Naive thymus-derived CD4-positive, alpha-beta T cell (primary cell): Measurements from ENCODE around the gene COL23A1. TPM values are rescaled to one million over a fixed set of nuclear protein-coding genes. Genes with fewer than 3 reads are reported as not detected.
"Not testable (repeated sequence)": the region's sequence is repeated elsewhere in the genome, so short reads cannot be mapped to it uniquely, and the experiment has no call there.

Experiments used
- ATAC-seq: fragments of 150-1000 bp; cut with Tn5 transposase; 2 replicates; pipeline ENCODE4 v1.10.0; 2021; ENCODE audit warnings: mild to moderate bottlenecking, moderate library complexity
- CTCF ChIA-PET: fragments of 350-600 bp; sonication (Branson Sonifier 250); formaldehyde crosslinking; loops from one replicate; lab custom pipeline; 2021; ENCODE audit warnings: antibody characterized with exemption; lab: Charles Lee
- POLR2A ChIA-PET: fragments of 350-600 bp; sonication (Branson Sonifier 250); formaldehyde crosslinking; loops from one replicate; lab custom pipeline; 2021; ENCODE audit warnings: antibody characterized with exemption, inconsistent platforms; lab: Charles Lee
- DNase-seq, 9 donors: peaks; one replicate each; pipeline versions ENCODE4 v3.0.0 to v3.0.0-alpha.2; 2020 to 2022; ENCODE audit warnings: mixed read lengths in 1 of 9
- H3K27ac ChIP-seq: one replicate; pipeline ENCODE4 v1.7.0; 2013; ENCODE audit warnings: mild to moderate bottlenecking, low read depth, low read length, moderate library complexity
- H3K27me3 ChIP-seq, 2 donors: one replicate each; pipeline ENCODE4 v1.7.0; 2013; ENCODE audit warnings: low read length in 2 of 2, mild to moderate bottlenecking in 2 of 2, moderate library complexity in 2 of 2; ENCODE audit not compliant: control insufficient read depth in 2 of 2, insufficient read depth in 2 of 2
- H3K36me3 ChIP-seq, 3 experiments: 1 replicate in 2 of 3; 2 replicates in 1 of 3; pipeline ENCODE4 v1.7.0; 2013; ENCODE audit warnings: low read length in 3 of 3, mild to moderate bottlenecking in 3 of 3, moderate library complexity in 1 of 3; ENCODE audit not compliant: insufficient read depth in 3 of 3, control insufficient read depth in 2 of 3
- H3K4me1 ChIP-seq, 2 donors: one replicate each; pipeline ENCODE4 v1.7.0; 2013; ENCODE audit warnings: low read length in 2 of 2, mild to moderate bottlenecking in 2 of 2, moderate library complexity in 1 of 2; ENCODE audit not compliant: control insufficient read depth in 2 of 2, insufficient read depth in 2 of 2
- H3K4me3 ChIP-seq: 2 replicates; pipeline ENCODE4 v1.7.0; 2013; ENCODE audit warnings: mild to moderate bottlenecking, low read length
- H3K9me3 ChIP-seq, 3 experiments: 1 replicate in 2 of 3; 2 replicates in 1 of 3; pipeline ENCODE4 v1.7.0; 2013; ENCODE audit warnings: low read length in 3 of 3; ENCODE audit not compliant: control insufficient read depth in 2 of 3
- H3K27ac Mint-ChIP-seq, 9 donors: one replicate each; pipeline ENCODE4 v1.8.0; 2020 to 2022; ENCODE audit warnings: mixed read lengths in 9 of 9, mild to moderate bottlenecking in 8 of 9, moderate library complexity in 5 of 9, inconsistent platforms in 2 of 9
- H3K27me3 Mint-ChIP-seq, 5 donors: one replicate each; pipeline ENCODE4 v1.8.0; 2021 to 2022; ENCODE audit warnings: mixed read lengths in 5 of 5, mild to moderate bottlenecking in 1 of 5
- H3K36me3 Mint-ChIP-seq, 5 donors: one replicate each; pipeline ENCODE4 v1.8.0; 2020 to 2022; ENCODE audit warnings: mixed read lengths in 5 of 5, mild to moderate bottlenecking in 3 of 5, inconsistent platforms in 1 of 5
- H3K4me1 Mint-ChIP-seq, 7 donors: one replicate each; pipeline ENCODE4 v1.8.0; 2020 to 2022; ENCODE audit warnings: mixed read lengths in 7 of 7, mild to moderate bottlenecking in 3 of 7, inconsistent platforms in 1 of 7
- H3K4me3 Mint-ChIP-seq, 10 donors: one replicate each; pipeline ENCODE4 v1.8.0; 2020 to 2022; ENCODE audit warnings: mild to moderate bottlenecking in 10 of 10, mixed read lengths in 10 of 10, moderate library complexity in 6 of 10, inconsistent platforms in 2 of 10
- H3K9me3 Mint-ChIP-seq, 11 donors: one replicate each; pipeline ENCODE4 v1.8.0; 2020 to 2022; ENCODE audit warnings: mixed read lengths in 11 of 11, mild to moderate bottlenecking in 4 of 11, inconsistent platforms in 1 of 11, moderate library complexity in 1 of 11
- intact Hi-C, 2 donors: fragments of 100-400 bp; cut with micrococcal nuclease; formaldehyde crosslinking; loops; one replicate each; pipeline ENCODE4 v1.15.1; 2023
- polyA plus RNA-seq, 2 donors: library from polyadenylated mRNA; unstranded; fragments of 300-500 nt; fragmentation: Illumina TruSeq; gene quantifications; one replicate each; pipeline ENCODE4 v1.2.3, GENCODE V29; 2021
- total RNA-seq, 6 experiments: library from RNA in 5 of 6; stranded (reverse) in 5 of 6; gene quantifications; 1 replicate in 5 of 6; 2 replicates in 1 of 6; pipeline ENCODE4 v1.2.3 and lab custom pipeline; 2021 to 2026

Gene COL23A1
- total and polyA plus RNA-seq, 7 experiments from 2014 or later: 0.13 to 0.32 (median 0.22) TPM; not detected in 4

GRCh38 chr5:178486878-178487512 is 103.2 kb downstream of the COL23A1 start:
- CTCF ChIA-PET, POLR2A ChIA-PET: not testable (repeated sequence)

GRCh38 chr5:178486239-178486641 is 104.0 kb downstream of the COL23A1 start:
- H3K36me3 ChIP-seq: no peaks in the 10 kb centered on the region
- Mint-ChIP-seq H3K27me3 (peaks cover 0 to 11% (median 0%) of the 10 kb centered on the region in 5 donors), H3K27ac (peak overlapping the region in 1 of 9 donors; percentile 78), H3K36me3 (peaks cover 0 to 9% (median 0%) of the 10 kb centered on the region in 5 donors), H3K4me3 (no peak overlapping the region), H3K4me1 (peaks cover 0 to 11% (median 6%) of the 10 kb centered on the region in 7 donors), H3K9me3 (peaks cover 0 to 6% (median 0%) of the 10 kb centered on the region in 11 donors)
- peaks cover 0 to 6% of the 10 kb centered on the region in 2 donors for H3K4me1 ChIP-seq
- H3K4me3 ChIP-seq: no peak overlapping the region
- DNase-seq: no peak
- no peak for ATAC-seq
- no peak overlapping the region for H3K27ac ChIP-seq
- ChIA-PET POLR2A (no interaction called here), CTCF (no interaction called here)
- intact Hi-C loops: no loop called here
- H3K27me3 ChIP-seq: peaks cover 0 to 3% of the 10 kb centered on the region in 2 donors
- H3K9me3 ChIP-seq: no peaks in the 10 kb centered on the region

More at GRCh38 chr5:178486878-178487512, 103.2 kb downstream of the COL23A1 start:
- H3K27ac Mint-ChIP-seq: peak overlapping the region in 1 of 9 donors; percentile 12
- H3K27me3 Mint-ChIP-seq: peaks cover 0 to 11% (median 0%) of the 10 kb centered on the region in 5 donors
- H3K27me3 ChIP-seq, H3K4me3 ChIP-seq, H3K36me3 Mint-ChIP-seq, H3K27ac ChIP-seq, ATAC-seq, H3K9me3 Mint-ChIP-seq, H3K4me1 ChIP-seq, H3K36me3 ChIP-seq, intact Hi-C loops, H3K9me3 ChIP-seq, DNase-seq: not testable (repeated sequence)
- H3K4me1 Mint-ChIP-seq: peaks cover 0 to 11% (median 6%) of the 10 kb centered on the region in 7 donors
- peak overlapping the region in 1 of 10 donors; percentile 28 for H3K4me3 Mint-ChIP-seq

- peak; percentile 99 for ATAC-seq
- no peak overlapping the region for H3K4me3 ChIP-seq
- Mint-ChIP-seq H3K4me1 (peaks cover 0 to 11% (median 6%) of the 10 kb centered on the region in 7 donors), H3K27me3 (peaks cover 0 to 8% (median 0%) of the 10 kb centered on the region in 5 donors), H3K36me3 (peaks cover 0 to 4% (median 0%) of the 10 kb centered on the region in 5 donors), H3K27ac (peak overlapping the region in 8 of 9 donors; percentile 84 to 98 (median 92)), H3K4me3 (peak overlapping the region; percentile 61 to 88 (median 79)), H3K9me3 (no peaks in the 10 kb centered on the region)
- ChIA-PET CTCF (no interaction called here), POLR2A (interaction anchor here (1.5 kb wide), 1 partner anchor 278 kb away, joined by 3 read pairs; no protein-coding TSS in a partner anchor)
- DNase-seq: peak in 7 of 9 donors; percentile 68 to 86 (median 79)
- H3K27me3 ChIP-seq: no peaks in the 10 kb centered on the region
- peak overlapping the region; percentile 50 for H3K27ac ChIP-seq
- intact Hi-C loops: loop anchor here in 1 of 2 donors (2.0 kb wide), 1 partner anchor 143 kb away; the partner anchor contains the start of gene CLK4
- no peaks in the 10 kb centered on the region for H3K36me3 ChIP-seq
- H3K4me1 ChIP-seq: peaks cover 0 to 6% of the 10 kb centered on the region in 2 donors
- H3K9me3 ChIP-seq: no peaks in the 10 kb centered on the region
Observed at GRCh38 chr5:178483620-178484019, 106.6 kb downstream of the COL23A1 start.

- Mint-ChIP-seq H3K36me3 (no peaks in the 10 kb centered on the region), H3K4me3 (no peak overlapping the region), H3K4me1 (peaks cover 0 to 11% (median 6%) of the 10 kb centered on the region in 7 donors), H3K27me3 (peaks cover 0 to 7% (median 0%) of the 10 kb centered on the region in 5 donors), H3K9me3 (peaks cover 0 to 4% (median 0%) of the 10 kb centered on the region in 11 donors), H3K27ac (no peak overlapping the region)
- H3K4me1 ChIP-seq: peaks cover 0 to 6% of the 10 kb centered on the region in 2 donors
- ATAC-seq (no peak), DNase-seq (no peak)
- CTCF ChIA-PET: no interaction called here
- no peaks in the 10 kb centered on the region for H3K27me3 ChIP-seq
- intact Hi-C loops: no loop called here
- no peak overlapping the region for H3K4me3 ChIP-seq
- no peaks in the 10 kb centered on the region for H3K9me3 ChIP-seq
- no peaks in the 10 kb centered on the region for H3K36me3 ChIP-seq
- POLR2A ChIA-PET: no interaction called here
- H3K27ac ChIP-seq: no peak overlapping the region
Observed at GRCh38 chr5:178479261-178479660, 110.9 kb downstream of the COL23A1 start.

GRCh38 chr5:178478370-178478769 is 111.8 kb downstream of the COL23A1 start:
- H3K4me3 Mint-ChIP-seq: no peak overlapping the region
- H3K36me3 ChIP-seq: no peaks in the 10 kb centered on the region
- H3K27ac Mint-ChIP-seq: no peak overlapping the region
- H3K4me3 ChIP-seq: no peak overlapping the region
- ATAC-seq: peak; percentile 18
- peaks cover 0 to 4% (median 3%) of the 10 kb centered on the region in 7 donors for H3K4me1 Mint-ChIP-seq
- DNase-seq: no peak
- no peaks in the 10 kb centered on the region for H3K4me1 ChIP-seq
- ChIA-PET POLR2A (interaction anchor here (0.7 kb wide), 1 partner anchor 71 kb away, joined by 3 read pairs; no protein-coding TSS in a partner anchor), CTCF (no interaction called here)
- intact Hi-C loops: no loop called here
- no peak overlapping the region for H3K27ac ChIP-seq
- peaks cover 0 to 4% (median 0%) of the 10 kb centered on the region in 11 donors for H3K9me3 Mint-ChIP-seq
- no peaks in the 10 kb centered on the region for H3K27me3 ChIP-seq
- H3K9me3 ChIP-seq: no peaks in the 10 kb centered on the region
- no peaks in the 10 kb centered on the region for H3K36me3 Mint-ChIP-seq
- H3K27me3 Mint-ChIP-seq: peaks cover 0 to 7% (median 0%) of the 10 kb centered on the region in 5 donors

GRCh38 chr5:178477802-178478201 is 112.4 kb downstream of the COL23A1 start:
- H3K36me3 ChIP-seq: no peaks in the 10 kb centered on the region
- no peaks in the 10 kb centered on the region for H3K9me3 ChIP-seq
- POLR2A ChIA-PET: no interaction called here
- Mint-ChIP-seq H3K4me1 (peaks cover 0 to 4% (median 0%) of the 10 kb centered on the region in 7 donors), H3K27ac (no peak overlapping the region), H3K36me3 (no peaks in the 10 kb centered on the region), H3K27me3 (peaks cover 0 to 7% (median 0%) of the 10 kb centered on the region in 5 donors), H3K4me3 (no peak overlapping the region), H3K9me3 (peaks cover 0 to 4% (median 0%) of the 10 kb centered on the region in 11 donors)
- CTCF ChIA-PET: no interaction called here
- intact Hi-C loops: no loop called here
- no peaks in the 10 kb centered on the region for H3K4me1 ChIP-seq
- no peak overlapping the region for H3K27ac ChIP-seq
- ATAC-seq: peak; percentile 12
- H3K27me3 ChIP-seq: no peaks in the 10 kb centered on the region
- no peak overlapping the region for H3K4me3 ChIP-seq
- no peak for DNase-seq
